Left lung (tissue), 14 donors: Measurements from ENCODE around the gene EML6. TPM values are rescaled to one million over a fixed set of nuclear protein-coding genes. Genes with fewer than 3 reads are reported as not detected.
A peak's percentile ranks its signal among the peaks of the same experiment; 100 is the strongest.

Experiments used
- ATAC-seq: fragments of 200-7000 bp; cut with Tn5 transposase; one replicate; pipeline ENCODE4 v1.9.1; 2020; ENCODE audit warnings: moderate library complexity
- DNase-seq, 4 donors: peaks; one replicate each; pipeline ENCODE4 v3.0.0-alpha.2; 2013 to 2020
- H3K27ac ChIP-seq, 2 donors: fragments of 200-600 bp; sonication (generic) in 1 of 2; one replicate each; pipeline versions ENCODE4 v1.5.0 to v1.8.0; 2020 to 2021
- H3K27me3 ChIP-seq, 2 donors: fragments of 200-600 bp; sonication (generic) in 1 of 2; one replicate each; pipeline versions ENCODE4 v1.5.0 to v1.8.0; 2020 to 2021
- H3K36me3 ChIP-seq, 2 donors: fragments of 200-600 bp; sonication (generic) in 1 of 2; one replicate each; pipeline versions ENCODE4 v1.5.0 to v1.8.0; 2020 to 2021
- H3K4me1 ChIP-seq, 2 donors: fragments of 200-600 bp; one replicate each; pipeline ENCODE4 v1.8.0; 2021
- H3K4me3 ChIP-seq, 2 donors: fragments of 200-600 bp; sonication (generic) in 1 of 2; one replicate each; pipeline versions ENCODE4 v1.5.0 to v1.8.0; 2020 to 2021; ENCODE audit warnings: mild to moderate bottlenecking in 1 of 2
- H3K9me3 ChIP-seq, 2 donors: fragments of 200-600 bp; sonication (generic) in 1 of 2; one replicate each; pipeline versions ENCODE4 v1.5.0 to v1.8.0; 2020 to 2021
- CTCF ChIP-seq, 2 donors: fragments of 200-600 bp; sonication (generic) in 1 of 2; IDR thresholded peaks; one replicate each; pipeline versions ENCODE4 v1.5.0 to v1.8.0; 2021; ENCODE audit warnings: antibody characterized with exemption in 2 of 2
- intact Hi-C, 2 donors: fragments of 100-400 bp; cut with DNase I; formaldehyde crosslinking; loops; one replicate each; pipeline versions ENCODE4 v1.11.2 to v1.14.2; 2022
- long read RNA-seq, 12 donors: library from polyadenylated mRNA in 2 of 12; unstranded in 2 of 12; transcript quantifications; one replicate each; pipeline ENCODE4 v2.0.0 and lab custom pipeline, GENCODE V29; 2019 to 2026
- polyA plus RNA-seq, 6 donors: library from polyadenylated mRNA; unstranded; fragments of 120-200 nt; gene quantifications; one replicate each; pipeline ENCODE4 v1.2.1, GENCODE V29; 2013; ENCODE audit not compliant: insufficient read length in 6 of 6
- total RNA-seq, 2 donors: library from RNA; stranded (reverse); fragmentation: NEBNext Ultra II Directional; extraction: Animal tissue kit (Norgen Biotek cat#: 25700); gene quantifications; one replicate each; pipeline ENCODE4 v1.2.1, GENCODE V29; 2021
- donor health status: DM: no; HTN: yes; CAD: no.
- donor health status: DM: no; HTN: no; CAD: no.

The EML6 gene
- total RNA-seq, result 1 to 10 TPM in 1 of 2 donors, under 1 TPM in 1; 0.73 to 1.3 TPM
- 1 to 10 TPM; 1.2 to 2.2 (median 1.5) TPM for polyA plus RNA-seq
- long read RNA-seq, donor 1, result 0 reads
- long read RNA-seq, donor 2, result 0 reads
- long read RNA-seq, donor 3, result 0 reads
- long read RNA-seq, donor 4, result 0 reads
- long read RNA-seq, donor 5, result 0 reads
- long read RNA-seq, donor 6, result 0 reads
- long read RNA-seq, donor 7, result 0 reads
- long read RNA-seq, donor 8, result 0 reads
- long read RNA-seq, donor 9, result 0 reads
- long read RNA-seq, donor 10, result 0 reads
- long read RNA-seq, donor 11, partial matches to known transcripts, result 2,683 of 2,940 reads
- long read RNA-seq, donor 11, other reads (novel, unspliced or antisense), result 257 of 2,940 reads
- long read RNA-seq, donor 12, partial matches to known transcripts, result 57 of 140 reads
- long read RNA-seq, donor 12, other reads (novel, unspliced or antisense), result 83 of 140 reads

- ATAC-seq, result peak; percentile 99
- H3K9me3 ChIP-seq, result no peaks in the 10 kb centered on the region
- intact Hi-C loops, result no loop called here
- peaks cover 7 to 23% of the 10 kb centered on the region in 2 donors for H3K4me1 ChIP-seq
- H3K4me3 ChIP-seq, result peak within 1 kb of the TSS; percentile 84 to 92
- peak; percentile 94 to 100 (median 98) for DNase-seq
- no peaks in the 10 kb centered on the region for H3K36me3 ChIP-seq
- no peak for TF ChIP-seq CTCF (IDR thresholded peaks at IDR 0.05)
- H3K27me3 ChIP-seq, result peaks cover 11 to 39% of the 10 kb centered on the region in 2 donors
- peak within 1 kb of the TSS; percentile 50 to 75 for H3K27ac ChIP-seq
Measured at GRCh38 chr2:54723131-54723995, at the start of gene EML6. Gene EML6, plus strand, starts transcription at chr2:54723662. Its CDS starts 1,400 bp downstream, at chr2:54725062.

- intact Hi-C loops, result no loop called here
Measured at GRCh38 chr2:54675281-54675680, 48.2 kb upstream of the EML6 start.

GRCh38 chr2:54675738-54676137 lies 47.7 kb upstream of the EML6 start:
- TF ChIP-seq CTCF (IDR thresholded peaks at IDR 0.05), result no peak
- ATAC-seq, result peak; percentile 20
- Histone ChIP-seq H3K36me3 (peaks cover 0 to 6% of the 10 kb centered on the region in 2 donors), H3K27me3 (no peaks in the 10 kb centered on the region), H3K4me3 (no peak overlapping the region), H3K9me3 (no peaks in the 10 kb centered on the region), H3K4me1 (peaks cover 21 to 56% of the 10 kb centered on the region in 2 donors), H3K27ac (no peak overlapping the region)
- intact Hi-C loops, result no loop called here
- no peak for DNase-seq

More at GRCh38 chr2:54675281-54675680, 48.2 kb upstream of the EML6 start:
- DNase-seq (no peak), ATAC-seq (no peak)
- peaks cover 0 to 10% of the 10 kb centered on the region in 2 donors for H3K36me3 ChIP-seq
- no peaks in the 10 kb centered on the region for H3K27me3 ChIP-seq
- no peaks in the 10 kb centered on the region for H3K9me3 ChIP-seq
- TF ChIP-seq CTCF (IDR thresholded peaks at IDR 0.05), result no peak
- H3K4me3 ChIP-seq, result no peak overlapping the region
- peaks cover 26 to 58% of the 10 kb centered on the region in 2 donors for H3K4me1 ChIP-seq
- no peak overlapping the region for H3K27ac ChIP-seq

GRCh38 chr2:54676656-54677055 lies 46.8 kb upstream of the EML6 start:
- Histone ChIP-seq H3K9me3 (peaks cover 0 to 5% of the 10 kb centered on the region in 2 donors), H3K27me3 (no peaks in the 10 kb centered on the region), H3K4me1 (peaks cover 21 to 54% of the 10 kb centered on the region in 2 donors), H3K27ac (no peak overlapping the region), H3K4me3 (no peak overlapping the region), H3K36me3 (no peaks in the 10 kb centered on the region)
- ATAC-seq, result no peak
- intact Hi-C loops, result no loop called here
- no peak for DNase-seq
- no peak for TF ChIP-seq CTCF (IDR thresholded peaks at IDR 0.05)
